K562 (cell line): Measurements from ENCODE around the gene PTGIS. TPM values are rescaled to one million over a fixed set of nuclear protein-coding genes. Genes with fewer than 3 reads are reported as not detected.

Experiments used
- ARID1B ChIP-seq: fragments of 450-650 bp; IDR thresholded peaks from 2 replicates; pipeline ENCODE4 v1.6.1; 2016; ENCODE audit warnings: antibody characterized with exemption, mild to moderate bottlenecking, inconsistent platforms
- CXXC5 ChIP-seq: fragments of 250-450 bp; sonication (Bioruptor Pico); IDR thresholded peaks from 2 replicates; pipeline ENCODE4 v1.8.0; 2022; ENCODE audit warnings: inconsistent platforms, mild to moderate bottlenecking, moderate library complexity
- GATA2 ChIP-seq: sonication (generic); formaldehyde crosslinking; IDR thresholded peaks from 2 replicates; pipeline ENCODE4 v1.4.0; 2020; ENCODE audit warnings: mild to moderate bottlenecking, missing genetic modification reagents
- KAT8 ChIP-seq: fragments of 450-650 bp; IDR thresholded peaks from 2 replicates; pipeline ENCODE4 v1.6.1; 2016; ENCODE audit warnings: low read depth, mild to moderate bottlenecking
- KLF10 ChIP-seq: fragments of 250-450 bp; sonication (Bioruptor Pico); IDR thresholded peaks from 2 replicates; pipeline ENCODE4 v1.6.1; 2021; ENCODE audit warnings: matching md5 sums
- PURB ChIP-seq: sonication (generic); formaldehyde crosslinking; IDR thresholded peaks from 2 replicates; pipeline ENCODE4 v1.9.0; 2021; ENCODE audit warnings: low read depth, mild to moderate bottlenecking, missing genetic modification reagents
- SIN3A ChIP-seq, 2 experiments: fragments of 150-350 bp in 1 of 2; IDR thresholded peaks; 2 replicates each; pipeline ENCODE4 v1.6.1; 2011 to 2016; ENCODE audit warnings: borderline replicate concordance in 2 of 2, low read depth in 2 of 2, low read length in 2 of 2, mild to moderate bottlenecking in 2 of 2, moderate library complexity in 2 of 2; ENCODE audit not compliant: control insufficient read depth in 1 of 2
- SP1 ChIP-seq: sonication (generic); formaldehyde crosslinking; IDR thresholded peaks from 2 replicates; pipeline ENCODE4 v1.8.1; 2022; ENCODE audit warnings: mild to moderate bottlenecking, missing genetic modification reagents
- TAL1 ChIP-seq: fragments of 450-650 bp; IDR thresholded peaks from 2 replicates; pipeline ENCODE4 v1.6.1; 2016; ENCODE audit warnings: mild to moderate bottlenecking
- polyA plus RNA-seq, 8 experiments: library from polyadenylated mRNA; depleted of rRNA in 4 of 8; stranded (reverse) in 5 of 8; unstranded in 3 of 8; fragments of >200 nt; fragmentation: Nextera tagmentation in 2 of 8; fragmentation: Illumina TruSeq in 1 of 8; extraction: Ambion mirVana in 2 of 8; extraction: Trizol in 1 of 8; gene quantifications; 2 replicates each; pipeline versions ENCODE4 v1.2.1 to v1.2.3, GENCODE V29; 2011 to 2014; ENCODE audit warnings: inconsistent platforms in 1 of 8, missing spikeins in 1 of 8
- total RNA-seq, 7 experiments: library from RNA; depleted of rRNA in 6 of 7; stranded (reverse); fragments of >200 nt in 6 of 7; fragmentation: Illumina TruSeq in 2 of 7; extraction: Trizol in 2 of 7; gene quantifications; 2 replicates each; pipeline versions ENCODE4 v1.2.1 to v1.2.3, GENCODE V29; 2011 to 2021; ENCODE audit warnings: low replicate concordance in 1 of 7
- TF ChIP-seq, protein P1 (sequence below), 2 experiments: fragments of 150-350 bp in 1 of 2; IDR thresholded peaks; 2 replicates each; pipeline ENCODE4 v1.6.1; 2012 to 2016; ENCODE audit warnings: low read depth in 2 of 2, low read length in 2 of 2, mild to moderate bottlenecking in 1 of 2, moderate library complexity in 1 of 2
- TF ChIP-seq, protein P2 (sequence below), 2 experiments: fragments of 450-650 bp; formaldehyde crosslinking in 1 of 2; IDR thresholded peaks; 2 replicates each; pipeline versions ENCODE4 v1.4.0 to v1.6.1; 2014 to 2020; ENCODE audit warnings: mild to moderate bottlenecking in 2 of 2, borderline replicate concordance in 1 of 2, low read depth in 1 of 2
- TF ChIP-seq, protein P3 (sequence below): fragments of 250-450 bp; sonication (Bioruptor Pico); IDR thresholded peaks from 2 replicates; pipeline ENCODE4 v1.4.0; 2020; ENCODE audit warnings: mild to moderate bottlenecking, moderate library complexity, borderline replicate concordance

The PTGIS gene
- total and polyA plus RNA-seq, 9 of the 15 experiments (the other 6 are each of a cell fraction or from before 2014, with no cell fraction given), result not detected

DNA sequence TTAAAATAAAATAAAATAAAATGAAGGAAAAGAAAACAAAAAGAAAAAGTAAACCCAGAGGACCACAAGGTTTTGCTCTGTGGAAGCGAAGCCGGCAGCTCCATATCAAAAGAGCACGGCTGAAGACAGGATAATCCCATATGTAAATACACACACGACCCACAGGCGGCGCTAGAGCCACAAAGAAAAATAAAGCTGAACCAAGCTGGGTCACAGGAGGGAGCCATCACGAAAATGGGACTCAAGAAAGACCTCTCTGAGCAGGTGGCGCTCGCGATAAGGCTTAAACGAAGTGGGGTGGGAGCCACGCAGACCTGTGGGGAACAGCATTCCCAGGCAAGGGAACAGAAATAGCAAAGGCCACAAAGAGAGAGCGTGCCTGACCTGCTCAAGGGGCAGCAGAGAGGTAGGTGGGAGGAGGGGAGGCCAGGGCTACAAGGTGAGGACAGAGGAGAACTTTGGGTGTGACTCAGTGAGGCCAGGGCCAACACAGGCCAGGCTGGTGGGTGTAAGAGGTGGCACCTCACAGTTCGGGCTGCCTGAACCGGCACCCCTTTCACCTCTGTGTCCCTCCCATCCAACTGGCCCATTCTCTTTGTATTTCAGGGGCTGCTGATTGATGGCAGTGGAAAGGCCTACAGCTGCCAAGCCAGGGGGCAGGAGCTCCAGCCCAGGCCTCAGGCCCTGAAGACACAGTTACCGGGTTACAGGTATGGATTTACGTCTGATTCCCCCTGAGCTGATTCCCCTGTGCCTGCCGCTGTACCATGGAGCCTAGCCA, 26.0 kb downstream of the PTGIS start (continued):
- TF ChIP-seq, protein P1, sequence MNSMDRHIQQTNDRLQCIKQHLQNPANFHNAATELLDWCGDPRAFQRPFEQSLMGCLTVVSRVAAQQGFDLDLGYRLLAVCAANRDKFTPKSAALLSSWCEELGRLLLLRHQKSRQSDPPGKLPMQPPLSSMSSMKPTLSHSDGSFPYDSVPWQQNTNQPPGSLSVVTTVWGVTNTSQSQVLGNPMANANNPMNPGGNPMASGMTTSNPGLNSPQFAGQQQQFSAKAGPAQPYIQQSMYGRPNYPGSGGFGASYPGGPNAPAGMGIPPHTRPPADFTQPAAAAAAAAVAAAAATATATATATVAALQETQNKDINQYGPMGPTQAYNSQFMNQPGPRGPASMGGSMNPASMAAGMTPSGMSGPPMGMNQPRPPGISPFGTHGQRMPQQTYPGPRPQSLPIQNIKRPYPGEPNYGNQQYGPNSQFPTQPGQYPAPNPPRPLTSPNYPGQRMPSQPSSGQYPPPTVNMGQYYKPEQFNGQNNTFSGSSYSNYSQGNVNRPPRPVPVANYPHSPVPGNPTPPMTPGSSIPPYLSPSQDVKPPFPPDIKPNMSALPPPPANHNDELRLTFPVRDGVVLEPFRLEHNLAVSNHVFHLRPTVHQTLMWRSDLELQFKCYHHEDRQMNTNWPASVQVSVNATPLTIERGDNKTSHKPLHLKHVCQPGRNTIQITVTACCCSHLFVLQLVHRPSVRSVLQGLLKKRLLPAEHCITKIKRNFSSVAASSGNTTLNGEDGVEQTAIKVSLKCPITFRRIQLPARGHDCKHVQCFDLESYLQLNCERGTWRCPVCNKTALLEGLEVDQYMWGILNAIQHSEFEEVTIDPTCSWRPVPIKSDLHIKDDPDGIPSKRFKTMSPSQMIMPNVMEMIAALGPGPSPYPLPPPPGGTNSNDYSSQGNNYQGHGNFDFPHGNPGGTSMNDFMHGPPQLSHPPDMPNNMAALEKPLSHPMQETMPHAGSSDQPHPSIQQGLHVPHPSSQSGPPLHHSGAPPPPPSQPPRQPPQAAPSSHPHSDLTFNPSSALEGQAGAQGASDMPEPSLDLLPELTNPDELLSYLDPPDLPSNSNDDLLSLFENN (IDR thresholded peaks at IDR 0.05; ENCODE audit: low read depth in 2 of 2, low read length in 2 of 2), result 0 out of 4 replicates have a peak, but pooled peaks of 1 of the 2 experiments have one; percentile 24
- TF ChIP-seq, protein P2, sequence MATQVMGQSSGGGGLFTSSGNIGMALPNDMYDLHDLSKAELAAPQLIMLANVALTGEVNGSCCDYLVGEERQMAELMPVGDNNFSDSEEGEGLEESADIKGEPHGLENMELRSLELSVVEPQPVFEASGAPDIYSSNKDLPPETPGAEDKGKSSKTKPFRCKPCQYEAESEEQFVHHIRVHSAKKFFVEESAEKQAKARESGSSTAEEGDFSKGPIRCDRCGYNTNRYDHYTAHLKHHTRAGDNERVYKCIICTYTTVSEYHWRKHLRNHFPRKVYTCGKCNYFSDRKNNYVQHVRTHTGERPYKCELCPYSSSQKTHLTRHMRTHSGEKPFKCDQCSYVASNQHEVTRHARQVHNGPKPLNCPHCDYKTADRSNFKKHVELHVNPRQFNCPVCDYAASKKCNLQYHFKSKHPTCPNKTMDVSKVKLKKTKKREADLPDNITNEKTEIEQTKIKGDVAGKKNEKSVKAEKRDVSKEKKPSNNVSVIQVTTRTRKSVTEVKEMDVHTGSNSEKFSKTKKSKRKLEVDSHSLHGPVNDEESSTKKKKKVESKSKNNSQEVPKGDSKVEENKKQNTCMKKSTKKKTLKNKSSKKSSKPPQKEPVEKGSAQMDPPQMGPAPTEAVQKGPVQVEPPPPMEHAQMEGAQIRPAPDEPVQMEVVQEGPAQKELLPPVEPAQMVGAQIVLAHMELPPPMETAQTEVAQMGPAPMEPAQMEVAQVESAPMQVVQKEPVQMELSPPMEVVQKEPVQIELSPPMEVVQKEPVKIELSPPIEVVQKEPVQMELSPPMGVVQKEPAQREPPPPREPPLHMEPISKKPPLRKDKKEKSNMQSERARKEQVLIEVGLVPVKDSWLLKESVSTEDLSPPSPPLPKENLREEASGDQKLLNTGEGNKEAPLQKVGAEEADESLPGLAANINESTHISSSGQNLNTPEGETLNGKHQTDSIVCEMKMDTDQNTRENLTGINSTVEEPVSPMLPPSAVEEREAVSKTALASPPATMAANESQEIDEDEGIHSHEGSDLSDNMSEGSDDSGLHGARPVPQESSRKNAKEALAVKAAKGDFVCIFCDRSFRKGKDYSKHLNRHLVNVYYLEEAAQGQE (IDR thresholded peaks at IDR 0.05; ENCODE audit: borderline replicate concordance), result peak; percentile 86
- TF ChIP-seq, protein P2 (CRISPR knock-in tag; IDR thresholded peaks at IDR 0.05; ENCODE audit: low read depth), result no peak
- peak; percentile 73 for TF ChIP-seq CXXC5 (CRISPR knock-in tag)
- no peak for TF ChIP-seq KLF10 (CRISPR knock-in tag)
- TF ChIP-seq GATA2 (CRISPR knock-in tag), result peak; percentile 70
- TF ChIP-seq KAT8, result no peak
- TF ChIP-seq TAL1, result peak; percentile 77
- TF ChIP-seq PURB (CRISPR knock-in tag), result no peak
- TF ChIP-seq, protein P3, sequence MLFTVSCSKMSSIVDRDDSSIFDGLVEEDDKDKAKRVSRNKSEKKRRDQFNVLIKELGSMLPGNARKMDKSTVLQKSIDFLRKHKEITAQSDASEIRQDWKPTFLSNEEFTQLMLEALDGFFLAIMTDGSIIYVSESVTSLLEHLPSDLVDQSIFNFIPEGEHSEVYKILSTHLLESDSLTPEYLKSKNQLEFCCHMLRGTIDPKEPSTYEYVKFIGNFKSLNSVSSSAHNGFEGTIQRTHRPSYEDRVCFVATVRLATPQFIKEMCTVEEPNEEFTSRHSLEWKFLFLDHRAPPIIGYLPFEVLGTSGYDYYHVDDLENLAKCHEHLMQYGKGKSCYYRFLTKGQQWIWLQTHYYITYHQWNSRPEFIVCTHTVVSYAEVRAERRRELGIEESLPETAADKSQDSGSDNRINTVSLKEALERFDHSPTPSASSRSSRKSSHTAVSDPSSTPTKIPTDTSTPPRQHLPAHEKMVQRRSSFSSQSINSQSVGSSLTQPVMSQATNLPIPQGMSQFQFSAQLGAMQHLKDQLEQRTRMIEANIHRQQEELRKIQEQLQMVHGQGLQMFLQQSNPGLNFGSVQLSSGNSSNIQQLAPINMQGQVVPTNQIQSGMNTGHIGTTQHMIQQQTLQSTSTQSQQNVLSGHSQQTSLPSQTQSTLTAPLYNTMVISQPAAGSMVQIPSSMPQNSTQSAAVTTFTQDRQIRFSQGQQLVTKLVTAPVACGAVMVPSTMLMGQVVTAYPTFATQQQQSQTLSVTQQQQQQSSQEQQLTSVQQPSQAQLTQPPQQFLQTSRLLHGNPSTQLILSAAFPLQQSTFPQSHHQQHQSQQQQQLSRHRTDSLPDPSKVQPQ (CRISPR knock-in tag), result no peak
- no peak for TF ChIP-seq SIN3A (IDR thresholded peaks at IDR 0.05; ENCODE audit: borderline replicate concordance in 2 of 2, control insufficient read depth in 1 of 2, low read depth in 2 of 2, low read length in 2 of 2)
- peak; percentile 83 for TF ChIP-seq ARID1B
- peak; percentile 63 for TF ChIP-seq SP1 (CRISPR knock-in tag)
